Subcutaneous adipose tissue (tissue), 4 donors: ENCODE results near the gene GRPEL1. TPM values are rescaled to one million over a fixed set of nuclear protein-coding genes. Genes with fewer than 3 reads are reported as not detected.

Experiments
- total RNA-seq, 4 donors: library from RNA; depleted of rRNA; stranded (reverse); fragments of >200 nt; gene quantifications; one replicate each; pipeline ENCODE4 v1.1.0, GENCODE V29; 2016
- TF ChIP-seq, protein P1 (sequence below): fragments of 450-650 bp; IDR thresholded peaks from one replicate; pipeline ENCODE4 v1.5.1; 2016; ENCODE audit warnings: low read depth, mild to moderate bottlenecking, control low read depth, antibody characterized with exemption, moderate library complexity

The GRPEL1 gene
- total RNA-seq, 4 donors from 2014 or later = 15.0 to 21.4 (median 19.5) TPM

GRCh38 chr4:7041246-7041645, 26.6 kb downstream of the GRPEL1 start:
- TF ChIP-seq, protein P1, sequence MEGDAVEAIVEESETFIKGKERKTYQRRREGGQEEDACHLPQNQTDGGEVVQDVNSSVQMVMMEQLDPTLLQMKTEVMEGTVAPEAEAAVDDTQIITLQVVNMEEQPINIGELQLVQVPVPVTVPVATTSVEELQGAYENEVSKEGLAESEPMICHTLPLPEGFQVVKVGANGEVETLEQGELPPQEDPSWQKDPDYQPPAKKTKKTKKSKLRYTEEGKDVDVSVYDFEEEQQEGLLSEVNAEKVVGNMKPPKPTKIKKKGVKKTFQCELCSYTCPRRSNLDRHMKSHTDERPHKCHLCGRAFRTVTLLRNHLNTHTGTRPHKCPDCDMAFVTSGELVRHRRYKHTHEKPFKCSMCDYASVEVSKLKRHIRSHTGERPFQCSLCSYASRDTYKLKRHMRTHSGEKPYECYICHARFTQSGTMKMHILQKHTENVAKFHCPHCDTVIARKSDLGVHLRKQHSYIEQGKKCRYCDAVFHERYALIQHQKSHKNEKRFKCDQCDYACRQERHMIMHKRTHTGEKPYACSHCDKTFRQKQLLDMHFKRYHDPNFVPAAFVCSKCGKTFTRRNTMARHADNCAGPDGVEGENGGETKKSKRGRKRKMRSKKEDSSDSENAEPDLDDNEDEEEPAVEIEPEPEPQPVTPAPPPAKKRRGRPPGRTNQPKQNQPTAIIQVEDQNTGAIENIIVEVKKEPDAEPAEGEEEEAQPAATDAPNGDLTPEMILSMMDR = no peak

DNA sequence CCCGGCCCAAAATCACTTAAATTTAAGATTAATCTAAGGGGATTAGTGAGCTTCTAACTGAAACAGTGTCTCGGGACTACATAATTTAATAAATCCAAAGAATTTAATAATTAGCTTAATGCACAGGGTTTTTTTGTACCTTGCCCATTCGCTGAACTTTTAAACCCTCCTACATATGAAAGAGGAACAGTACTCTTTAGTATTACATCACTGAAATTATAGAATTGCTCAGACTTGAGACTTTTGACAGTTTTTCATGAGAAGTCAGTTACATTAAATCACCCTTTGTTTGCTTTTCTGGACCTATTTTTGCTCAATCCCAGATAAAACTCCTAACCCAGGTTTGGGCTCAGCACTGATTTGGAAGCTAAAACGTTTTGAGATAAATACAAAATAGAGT, 27.1 kb downstream of the GRPEL1 start:
- TF ChIP-seq, protein P1 = no peak

GRCh38 chr4:7037425-7037824, 30.4 kb downstream of the GRPEL1 start:
- TF ChIP-seq, protein P1 = no peak

DNA sequence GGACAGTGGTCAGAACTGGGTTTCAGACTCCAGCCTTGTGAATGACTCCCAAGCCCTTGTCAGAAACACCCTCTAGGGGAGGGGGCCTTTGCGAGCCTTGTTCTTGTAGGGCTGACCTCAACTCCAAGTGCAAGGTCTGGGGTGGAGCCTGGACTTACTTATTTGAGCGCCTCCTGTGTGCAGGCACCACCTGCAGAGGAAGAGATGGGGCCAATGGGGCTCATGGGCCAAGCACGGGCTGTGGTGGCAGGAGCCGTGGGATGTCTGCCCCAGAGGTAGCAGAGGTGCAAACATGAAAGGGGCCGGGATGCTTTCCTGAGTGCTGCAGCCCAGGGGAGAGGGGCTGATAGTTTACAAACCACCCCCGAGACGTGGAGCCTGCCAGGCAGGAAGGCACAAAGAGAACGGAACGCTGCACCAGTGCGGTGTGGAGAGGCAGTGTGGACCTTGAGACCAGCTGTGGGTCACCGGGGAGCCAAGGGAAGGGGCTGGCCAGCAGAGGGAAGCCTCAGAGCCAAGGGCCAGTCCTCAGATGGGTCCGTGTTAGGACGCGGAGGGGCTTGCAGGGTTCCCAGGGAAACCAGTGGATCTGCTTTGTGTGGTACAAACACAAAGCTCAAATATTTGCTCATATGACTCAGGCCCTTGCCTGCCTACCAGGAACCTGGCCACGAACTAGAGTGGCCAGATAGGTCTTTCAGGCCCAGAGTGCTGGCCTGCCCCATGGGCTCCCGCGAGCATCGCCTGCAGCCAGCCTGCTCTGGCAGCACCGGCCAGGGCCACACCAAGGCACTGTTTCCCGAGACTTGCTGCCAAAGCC, 33.4 kb downstream of the GRPEL1 start:
- TF ChIP-seq, protein P1 = no peak

DNA sequence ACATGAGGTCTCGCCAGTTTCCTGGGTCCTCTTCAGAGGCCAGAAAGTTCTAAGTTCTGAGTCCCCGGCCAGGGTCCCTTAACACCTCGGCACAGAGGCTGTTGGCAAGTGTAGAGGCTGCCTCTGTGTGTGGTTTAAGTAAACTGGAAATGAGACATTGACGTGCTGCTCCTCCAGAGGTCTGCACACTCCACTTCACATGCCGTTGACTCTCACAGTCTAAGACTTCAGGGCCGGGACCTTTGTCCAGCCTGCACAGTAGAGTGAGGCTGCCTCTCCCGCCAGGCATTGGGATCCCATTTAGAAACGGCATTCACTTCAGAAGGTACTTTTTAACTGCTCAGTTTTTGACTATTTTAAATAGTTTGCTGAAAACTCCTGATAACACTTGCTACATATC, 35.3 kb downstream of the GRPEL1 start:
- TF ChIP-seq, protein P1 = no peak

DNA sequence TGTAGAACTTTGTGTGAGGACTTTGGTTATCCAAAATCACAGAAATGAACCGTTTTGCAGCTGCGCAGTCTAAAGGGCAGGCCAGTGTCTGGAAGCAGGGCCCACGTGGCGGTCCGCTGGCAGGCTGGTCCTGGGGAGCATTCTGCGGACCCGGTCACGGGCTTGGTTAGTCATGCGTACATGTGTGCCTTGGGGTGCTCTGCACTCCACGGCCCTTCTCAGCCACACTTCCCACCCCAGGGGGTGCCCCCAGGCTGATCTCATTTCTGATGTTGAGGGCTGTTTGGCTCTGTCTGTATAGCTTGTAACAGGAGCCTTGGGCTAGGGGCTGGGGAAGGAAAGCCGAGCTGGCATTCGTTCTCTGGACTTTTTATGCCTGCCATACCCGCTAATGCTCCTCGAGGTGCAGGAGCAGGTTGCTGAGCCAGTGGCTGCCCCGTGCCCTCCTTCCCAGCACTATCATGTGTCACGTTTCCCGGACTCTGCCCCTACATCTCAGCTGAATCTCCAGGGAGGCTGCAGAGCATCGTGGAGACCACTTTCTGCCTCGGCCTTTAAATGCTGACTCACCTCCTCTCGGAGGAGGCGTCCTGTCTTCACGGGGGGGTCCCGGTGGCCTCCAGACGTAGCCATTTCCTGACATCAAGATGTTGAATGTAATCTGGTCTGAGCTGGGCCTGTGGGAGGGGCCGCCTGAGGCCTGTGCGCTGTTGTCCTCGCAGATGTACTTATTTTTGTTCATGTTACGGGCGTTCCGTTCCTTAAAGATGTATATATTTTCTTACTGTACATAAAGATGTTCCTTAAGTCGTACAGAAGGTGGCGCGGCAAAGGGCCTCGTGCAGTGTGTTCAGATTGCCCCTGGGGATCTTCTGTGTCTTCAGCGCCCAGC, 36.1 kb downstream of the GRPEL1 start:
- TF ChIP-seq, protein P1 = no peak

GRCh38 chr4:7030856-7031255, 37.0 kb downstream of the GRPEL1 start:
- TF ChIP-seq, protein P1 = no peak
